NCI-H2196 (cell line): ENCODE results near the gene ZNF148.

Source experiments
- DNase-seq: peaks from one replicate; lab custom pipeline; 2025; ENCODE audit not compliant: unreplicated experiment; lab: John Stamatoyannopoulos, UW

Gene ZNF148

GRCh38 chr3:125334675-125335560 lies 40.2 kb downstream of the ZNF148 start:
- no peak for DNase-seq

- no peak for DNase-seq
Measured at GRCh38 chr3:125332504-125332903, 42.6 kb downstream of the ZNF148 start.

GRCh38 chr3:125331243-125331642 lies 43.9 kb downstream of the ZNF148 start:
- no peak for DNase-seq

GRCh38 chr3:125326957-125327356 lies 48.2 kb downstream of the ZNF148 start:
- DNase-seq = no peak

- no peak for DNase-seq
Measured at GRCh38 chr3:125325746-125326145, 49.4 kb downstream of the ZNF148 start.

GRCh38 chr3:125324341-125324740 lies 50.8 kb downstream of the ZNF148 start:
- no peak for DNase-seq

GRCh38 chr3:125322917-125323316 lies 52.2 kb downstream of the ZNF148 start:
- DNase-seq = no peak

GRCh38 chr3:125322166-125322565 lies 53.0 kb downstream of the ZNF148 start:
- DNase-seq = no peak

GRCh38 chr3:125319765-125320164 lies 55.4 kb downstream of the ZNF148 start:
- no peak for DNase-seq

GRCh38 chr3:125318871-125319270 lies 56.3 kb downstream of the ZNF148 start:
- no peak for DNase-seq

GRCh38 chr3:125318167-125318865 lies 56.8 kb downstream of the ZNF148 start:
- no peak for DNase-seq

GRCh38 chr3:125317761-125318160 lies 57.4 kb downstream of the ZNF148 start:
- DNase-seq = no peak

GRCh38 chr3:125316949-125317348 lies 58.2 kb downstream of the ZNF148 start:
- no peak for DNase-seq

GRCh38 chr3:125316246-125316645 lies 58.9 kb downstream of the ZNF148 start:
- DNase-seq = no peak

GRCh38 chr3:125313060-125313635 lies 62.0 kb downstream of the ZNF148 start:
- no peak for DNase-seq

GRCh38 chr3:125310623-125311081 lies 64.5 kb downstream of the ZNF148 start:
- DNase-seq = no peak

GRCh38 chr3:125309476-125309875 lies 65.6 kb downstream of the ZNF148 start:
- no peak for DNase-seq

GRCh38 chr3:125306620-125307019 lies 68.5 kb downstream of the ZNF148 start:
- DNase-seq = no peak

GRCh38 chr3:125302932-125303331 lies 72.2 kb downstream of the ZNF148 start:
- DNase-seq = no peak

GRCh38 chr3:125300416-125300815 lies 74.7 kb downstream of the ZNF148 start:
- DNase-seq = no peak

GRCh38 chr3:125294411-125294810 lies 80.7 kb downstream of the ZNF148 start:
- DNase-seq = no peak

GRCh38 chr3:125292015-125292414 lies 83.1 kb downstream of the ZNF148 start:
- DNase-seq = no peak
